Measurements from ENCODE around the gene TRAPPC6A.

Gene TRAPPC6A

GRCh38 chr19:45186509-45187334, 8.7 kb upstream of the TRAPPC6A start:
- DNase-seq (ENCODE audit: low read depth): no peak

- DNase-seq (ENCODE audit: low read depth): no peak
Observed at GRCh38 chr19:45184115-45184514, 6.1 kb upstream of the TRAPPC6A start.

DNA sequence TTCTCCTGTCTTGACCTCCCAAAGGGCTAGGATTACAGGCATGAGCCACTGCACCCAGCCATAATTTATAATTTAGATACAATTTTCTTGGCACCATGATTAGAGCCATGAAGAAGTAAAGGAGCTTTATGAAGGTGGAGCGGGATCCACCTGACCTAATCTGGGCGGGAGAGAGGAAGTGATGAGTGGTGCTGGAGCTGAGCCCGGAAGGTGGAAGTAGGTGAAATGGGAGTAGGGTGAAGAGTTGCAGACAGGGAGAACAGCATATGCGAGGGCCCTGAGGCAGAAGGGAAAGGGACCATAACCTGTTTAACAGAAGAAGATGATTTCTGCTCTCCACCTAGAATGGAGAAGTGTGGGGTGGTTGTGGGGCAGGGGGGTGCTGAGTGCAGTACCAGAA, 4.7 kb upstream of the TRAPPC6A start:
- DNase-seq (ENCODE audit: low read depth): no peak

- DNase-seq (ENCODE audit: low read depth): no peak
Observed at GRCh38 chr19:45180936-45181335, 2.9 kb upstream of the TRAPPC6A start.

GRCh38 chr19:45179892-45180370, 1.9 kb upstream of the TRAPPC6A start:
- no peak for DNase-seq (ENCODE audit: low read depth)

- DNase-seq (ENCODE audit: low read depth): no peak
Observed at GRCh38 chr19:45179072-45179891, 1.2 kb upstream of the TRAPPC6A start.

- peak; percentile 99 for DNase-seq (ENCODE audit: low read depth)
Observed at GRCh38 chr19:45178262-45179071, 430 bp upstream of the TRAPPC6A start, which contains the start of gene BLOC1S3. TSS of gene BLOC1S3 (plus strand) at chr19:45178784. CDS start at chr19:45179297, 513 bp downstream.

GRCh38 chr19:45175515-45176345, 2.3 kb downstream of the TRAPPC6A start:
- no peak for DNase-seq (ENCODE audit: low read depth)

- DNase-seq (ENCODE audit: low read depth): no peak
Observed at GRCh38 chr19:45173816-45174215, 4.2 kb downstream of the TRAPPC6A start.

DNA sequence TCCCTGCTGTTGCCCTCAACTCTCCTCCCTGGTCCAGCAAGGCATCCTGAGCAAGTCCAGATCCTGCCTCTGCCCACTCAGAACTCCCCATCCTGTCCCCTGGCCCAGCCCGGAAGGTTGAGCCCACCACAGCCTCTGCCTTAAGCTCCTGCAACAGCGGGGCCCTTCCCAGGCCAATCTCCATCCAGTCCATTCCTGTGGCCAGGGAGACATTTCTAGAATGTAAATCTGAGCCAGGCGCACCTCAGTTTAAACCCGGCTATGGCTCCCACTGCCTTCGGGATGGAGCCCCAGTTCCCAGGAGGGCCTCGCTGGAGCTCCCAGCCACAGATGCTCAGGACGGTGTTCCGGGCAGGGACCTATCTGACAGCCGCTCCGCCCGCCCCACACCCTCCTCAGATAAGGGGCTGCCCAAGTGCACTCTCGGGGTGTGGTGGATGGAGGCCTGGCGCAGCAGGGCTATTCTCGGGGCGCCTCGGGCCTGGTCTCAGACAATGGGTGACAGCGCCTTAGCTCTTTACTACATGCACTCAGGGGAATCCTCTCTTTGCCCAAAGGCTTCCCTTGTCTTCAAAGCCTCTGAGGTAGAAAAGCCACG, 5.3 kb downstream of the TRAPPC6A start:
- no peak for DNase-seq (ENCODE audit: low read depth)

DNA sequence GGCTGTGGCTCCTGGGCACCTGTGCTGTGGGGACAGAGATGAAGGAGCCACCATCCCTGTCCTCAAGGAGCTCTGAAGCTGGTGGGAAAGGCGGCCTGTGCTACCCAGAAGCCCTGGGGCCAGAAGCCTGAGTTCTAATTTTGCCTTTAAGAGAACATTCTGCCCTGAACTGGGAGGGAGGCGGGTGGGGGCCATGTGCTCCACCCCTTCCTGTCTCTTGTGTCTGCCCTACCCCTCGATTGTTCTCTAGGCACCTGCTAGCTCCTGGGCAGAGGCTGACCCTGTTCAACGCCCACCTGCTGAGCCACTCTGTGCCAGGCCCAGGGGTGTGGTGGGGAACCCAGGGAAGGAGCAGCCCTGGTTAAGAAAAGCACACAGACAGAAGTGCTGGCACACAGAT, 5.9 kb downstream of the TRAPPC6A start:
- DNase-seq (ENCODE audit: low read depth): no peak

DNA sequence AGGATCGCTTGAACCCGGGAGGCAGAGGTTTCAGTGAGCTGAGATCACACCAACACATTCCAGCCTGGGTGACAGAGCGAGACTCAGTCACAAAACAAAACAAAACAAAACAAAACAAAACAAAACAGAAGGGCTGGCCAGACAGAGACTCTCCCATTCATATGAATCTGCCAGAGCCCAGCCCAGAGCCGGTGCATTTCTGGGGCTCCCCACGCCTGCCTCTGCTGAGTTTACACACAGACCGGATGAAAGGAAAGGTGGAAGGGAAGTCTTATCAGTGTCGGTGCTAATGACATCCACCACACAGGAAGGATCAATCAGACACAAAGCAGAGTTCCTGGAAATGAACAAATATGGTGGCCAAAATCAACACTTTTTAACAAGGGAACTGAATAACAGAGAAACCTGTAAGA, 6.8 kb downstream of the TRAPPC6A start:
- DNase-seq (ENCODE audit: low read depth): no peak

DNA sequence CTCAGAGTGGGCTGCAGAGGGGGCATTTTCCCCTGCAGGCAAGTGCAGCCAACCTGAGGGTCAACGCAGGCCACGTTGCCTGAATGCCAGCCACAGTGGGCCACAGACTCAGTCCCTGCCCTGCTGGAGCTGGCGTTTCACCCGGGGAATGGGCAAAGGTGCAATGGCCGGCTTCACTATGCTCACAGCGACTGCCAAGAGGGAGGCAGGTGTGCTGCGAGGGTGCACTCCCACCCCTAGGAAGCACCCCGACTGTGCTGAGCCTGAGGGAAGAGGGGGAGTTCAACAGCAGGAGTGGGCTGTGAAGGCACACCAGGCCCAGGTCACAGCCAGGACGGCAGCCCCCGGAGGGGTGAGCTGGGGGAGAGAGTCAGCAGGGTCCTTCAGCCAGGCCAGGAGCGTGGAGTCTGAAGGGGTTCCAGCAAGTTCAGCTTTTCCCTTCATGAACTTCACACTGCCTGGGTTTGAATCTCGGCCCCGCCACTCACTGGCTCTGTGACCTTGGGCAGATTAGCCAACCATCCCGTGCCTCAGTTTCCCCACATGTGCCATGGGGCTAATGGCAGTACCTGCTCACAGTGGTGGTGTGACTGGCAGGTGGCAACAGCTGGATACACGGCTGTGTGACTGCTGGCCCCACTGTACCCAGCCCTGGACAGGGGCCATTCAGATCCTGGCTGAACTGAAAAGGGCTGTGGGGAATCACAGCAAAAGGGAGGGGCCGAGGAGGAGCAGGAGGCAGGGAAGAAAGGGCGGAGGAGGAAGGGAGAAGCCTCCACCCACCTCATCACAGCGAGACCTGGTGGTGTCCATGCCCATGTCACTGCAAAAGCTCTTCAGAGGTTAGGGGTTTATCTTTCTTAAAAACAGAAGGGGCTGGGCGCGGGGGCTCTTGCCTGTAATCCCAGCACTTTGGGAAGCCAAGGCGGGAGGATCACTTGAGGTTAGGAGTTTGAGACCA, 7.6 kb downstream of the TRAPPC6A start:
- DNase-seq (ENCODE audit: low read depth): no peak

DNA sequence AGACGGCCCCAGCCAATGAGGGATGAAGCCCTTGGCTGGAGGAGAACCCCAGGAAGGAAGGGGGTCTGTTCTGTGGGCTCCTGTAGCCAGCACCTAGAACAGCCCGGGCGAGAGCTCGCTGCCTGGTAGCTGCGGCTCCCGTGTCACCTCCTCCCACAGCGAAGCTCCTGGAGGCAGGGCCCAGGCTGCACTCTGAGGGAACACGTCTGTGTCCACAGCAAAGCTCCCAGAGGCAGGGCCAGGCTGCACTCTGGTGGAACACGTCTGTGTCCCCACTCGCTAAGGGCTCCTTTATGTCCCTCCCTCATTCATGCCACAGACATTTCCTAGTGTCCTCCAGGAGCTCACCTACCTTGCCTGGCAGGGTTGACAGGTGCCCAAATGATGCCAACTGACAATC, 8.4 kb downstream of the TRAPPC6A start:
- no peak for DNase-seq (ENCODE audit: low read depth)

- DNase-seq (ENCODE audit: low read depth): no peak
Observed at GRCh38 chr19:45168767-45169351, 9.2 kb downstream of the TRAPPC6A start.

DNA sequence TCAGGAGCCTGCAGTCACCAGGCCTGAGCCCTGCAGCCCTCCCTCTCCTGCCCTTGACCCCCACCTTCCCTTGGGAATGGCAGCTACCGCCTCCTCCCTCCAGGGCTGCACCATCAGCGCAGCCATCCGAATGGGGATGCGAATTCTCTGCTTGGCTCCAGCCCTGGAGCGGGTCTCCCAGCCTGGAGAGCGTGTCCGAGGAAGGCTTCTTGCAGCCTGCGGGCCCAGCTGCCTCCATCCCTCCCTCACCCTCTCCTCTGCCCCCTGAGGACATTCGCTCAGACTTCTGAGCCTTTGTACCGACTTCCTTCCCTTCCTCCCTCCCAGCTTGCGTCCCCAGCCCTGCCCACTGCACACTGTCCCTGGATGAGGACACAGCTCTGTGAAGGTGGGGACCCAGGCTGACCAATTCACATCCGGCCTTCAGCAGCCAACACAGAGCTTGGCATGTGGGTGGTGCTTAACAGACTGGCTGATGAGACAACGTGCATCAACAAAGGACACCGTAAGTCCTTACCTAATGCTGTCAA, 11.2 kb downstream of the TRAPPC6A start:
- DNase-seq (ENCODE audit: low read depth): no peak

DNA sequence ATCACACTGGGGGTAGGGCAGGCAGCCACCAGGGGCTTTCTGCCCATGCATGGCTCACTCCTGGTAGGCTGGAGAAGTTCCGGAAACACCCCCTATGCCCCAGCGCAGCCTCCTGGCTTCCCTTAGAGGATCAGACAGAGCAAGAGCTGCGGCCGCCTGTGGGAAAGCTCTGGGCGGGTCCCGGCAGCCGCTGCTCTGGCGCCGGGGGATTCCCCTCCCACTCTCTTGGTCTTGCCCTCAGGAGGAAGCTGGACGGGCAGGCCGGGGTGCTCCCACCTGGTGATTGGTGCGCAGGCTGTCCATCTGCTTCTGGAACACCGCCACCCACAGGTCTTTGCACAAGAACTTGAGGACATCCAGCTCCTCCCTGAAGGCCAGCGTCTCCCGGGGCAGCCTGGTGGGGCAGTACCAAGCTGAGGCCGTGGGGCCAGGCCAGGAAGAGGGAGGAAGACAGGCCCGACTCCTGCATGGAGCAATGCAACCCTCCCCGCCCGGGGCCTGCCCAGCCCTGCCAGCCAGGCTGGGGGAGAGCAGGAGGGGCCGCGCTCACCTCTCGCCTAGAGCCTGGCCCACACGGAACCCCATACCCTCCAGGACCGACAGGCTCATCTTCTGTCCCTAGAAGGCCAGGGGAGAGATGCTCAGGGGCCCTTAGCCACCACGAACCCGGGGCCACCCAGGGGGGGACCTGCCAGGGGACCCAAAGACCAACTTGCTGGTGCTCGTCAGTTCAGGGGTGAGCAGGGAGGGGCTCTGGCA, 13.3 kb downstream of the TRAPPC6A start:
- peak; percentile 42 for DNase-seq (ENCODE audit: low read depth)
